KMS-11 (cell line): Measurements from ENCODE around the gene RADIL.

Experiments
- H2AFZ ChIP-seq: fragments of 200-600 bp; sonication (generic); 2 replicates; pipeline ENCODE4 v1.6.1; 2016; ENCODE audit warnings: antibody characterized with exemption, mixed run types, low read depth
- H3K27ac ChIP-seq: fragments of 200-600 bp; sonication (generic); 2 replicates; pipeline ENCODE4 v1.6.1; 2016; ENCODE audit warnings: mild to moderate bottlenecking, mixed run types
- H3K27me3 ChIP-seq: fragments of 200-600 bp; sonication (generic); 2 replicates; pipeline ENCODE4 v1.6.1; 2017; ENCODE audit warnings: mild to moderate bottlenecking, low read depth, mixed run types, moderate library complexity; ENCODE audit not compliant: insufficient read depth
- H3K36me3 ChIP-seq: fragments of 200-600 bp; sonication (generic); 2 replicates; pipeline ENCODE4 v1.6.1; 2017; ENCODE audit warnings: mild to moderate bottlenecking, mixed run types; ENCODE audit not compliant: insufficient read depth
- H3K4me1 ChIP-seq: fragments of 200-600 bp; sonication (generic); 2 replicates; pipeline ENCODE4 v1.6.1; 2016; ENCODE audit warnings: mild to moderate bottlenecking, low read depth, mixed run types; ENCODE audit not compliant: poor library complexity, severe bottlenecking
- H3K4me2 ChIP-seq: fragments of 200-600 bp; sonication (generic); 2 replicates; pipeline ENCODE4 v1.7.0; 2016; ENCODE audit warnings: mild to moderate bottlenecking, mixed run types
- H3K4me3 ChIP-seq: fragments of 200-600 bp; sonication (generic); IDR thresholded peaks from 2 replicates; pipeline ENCODE4 v1.6.1; 2017; ENCODE audit warnings: low read depth, low read length, mixed read lengths; ENCODE audit not compliant: insufficient read depth
- H3K79me2 ChIP-seq: fragments of 200-600 bp; sonication (generic); 2 replicates; pipeline ENCODE4 v1.6.1; 2016; ENCODE audit warnings: low read depth, mixed run types; ENCODE audit not compliant: insufficient read depth
- H3K9ac ChIP-seq: fragments of 200-600 bp; sonication (generic); 2 replicates; pipeline ENCODE4 v1.6.1; 2016; ENCODE audit warnings: mild to moderate bottlenecking, mixed run types
- H4K20me1 ChIP-seq: fragments of 200-600 bp; sonication (generic); 2 replicates; pipeline ENCODE4 v1.6.1; 2016; ENCODE audit warnings: mild to moderate bottlenecking, mixed run types; ENCODE audit not compliant: insufficient read depth
- CTCF ChIP-seq: fragments of 200-600 bp; sonication (generic); conservative IDR thresholded peaks from 2 replicates; pipeline ENCODE4 v1.6.1; 2017; ENCODE audit warnings: low read depth, mild to moderate bottlenecking, antibody characterized with exemption, low read length, moderate library complexity, mixed read lengths

Gene RADIL

GRCh38 chr7:4820405-4820966, 63.0 kb downstream of the RADIL start:
- H4K20me1 ChIP-seq, result no peaks in the 10 kb centered on the region
- no peak overlapping the region for H3K27ac ChIP-seq
- no peak overlapping the region for H2AFZ ChIP-seq
- no peaks in the 10 kb centered on the region for H3K36me3 ChIP-seq
- no peaks in the 10 kb centered on the region for H3K79me2 ChIP-seq
- no peak overlapping the region for H3K9ac ChIP-seq
- no peak overlapping the region for H3K4me2 ChIP-seq
- no peak overlapping the region for H3K4me3 ChIP-seq
- no peaks in the 10 kb centered on the region for H3K27me3 ChIP-seq
- no peak for TF ChIP-seq CTCF
- no peaks in the 10 kb centered on the region for H3K4me1 ChIP-seq

GRCh38 chr7:4819560-4820404, 63.7 kb downstream of the RADIL start:
- Histone ChIP-seq H3K27me3 (no peaks in the 10 kb centered on the region), H3K4me3 (no peak overlapping the region), H4K20me1 (no peaks in the 10 kb centered on the region), H2AFZ (no peak overlapping the region), H3K4me1 (no peaks in the 10 kb centered on the region), H3K27ac (no peak overlapping the region), H3K36me3 (no peaks in the 10 kb centered on the region), H3K79me2 (no peaks in the 10 kb centered on the region), H3K4me2 (no peak overlapping the region), H3K9ac (no peak overlapping the region)
- no peak for TF ChIP-seq CTCF

- Histone ChIP-seq H3K36me3 (no peaks in the 10 kb centered on the region), H3K27ac (no peak overlapping the region), H4K20me1 (no peaks in the 10 kb centered on the region), H3K4me2 (no peak overlapping the region), H3K4me3 (no peak overlapping the region), H3K9ac (no peak overlapping the region), H3K27me3 (no peaks in the 10 kb centered on the region), H3K79me2 (no peaks in the 10 kb centered on the region), H2AFZ (no peak overlapping the region), H3K4me1 (no peaks in the 10 kb centered on the region)
- TF ChIP-seq CTCF, result no peak
Observed at GRCh38 chr7:4818000-4818794, 65.3 kb downstream of the RADIL start.

GRCh38 chr7:4817178-4817901, 66.2 kb downstream of the RADIL start:
- TF ChIP-seq CTCF, result no peak
- H3K4me2 ChIP-seq, result no peak overlapping the region
- no peaks in the 10 kb centered on the region for H3K79me2 ChIP-seq
- no peaks in the 10 kb centered on the region for H3K36me3 ChIP-seq
- no peaks in the 10 kb centered on the region for H3K27me3 ChIP-seq
- no peak overlapping the region for H3K4me3 ChIP-seq
- H2AFZ ChIP-seq, result no peak overlapping the region
- H3K27ac ChIP-seq, result no peak overlapping the region
- no peak overlapping the region for H3K9ac ChIP-seq
- no peaks in the 10 kb centered on the region for H4K20me1 ChIP-seq
- no peaks in the 10 kb centered on the region for H3K4me1 ChIP-seq
